HepG2 (cell line): Measurements from ENCODE around the gene MYO5B. TPM values are rescaled to one million over a fixed set of nuclear protein-coding genes. Genes with fewer than 3 reads are reported as not detected.

ENCODE experiments used
- ARID2 ChIP-seq: sonication (generic); formaldehyde crosslinking; IDR thresholded peaks from 2 replicates; pipeline ENCODE4 v1.8.1; 2022; ENCODE audit warnings: mild to moderate bottlenecking, missing genetic modification reagents, borderline replicate concordance
- CEBPB ChIP-seq: IDR thresholded peaks from 2 replicates; pipeline ENCODE4 v1.6.1; 2011; ENCODE audit warnings: low read depth, low read length, improper control_type of control experiment, borderline replicate concordance
- FOXA3 ChIP-seq: IDR thresholded peaks from 2 replicates; pipeline ENCODE4 v1.6.1; 2016; ENCODE audit warnings: missing genetic modification reagents, missing compliant biosample characterization
- FOXJ3 ChIP-seq: sonication (generic); formaldehyde crosslinking; IDR thresholded peaks from 2 replicates; pipeline ENCODE4 v1.4.0; 2020; ENCODE audit warnings: missing genetic modification reagents, mild to moderate bottlenecking, borderline replicate concordance
- MED13 ChIP-seq: sonication (generic); formaldehyde crosslinking; IDR thresholded peaks from 2 replicates; pipeline ENCODE4 v1.5.0; 2020; ENCODE audit warnings: missing genetic modification reagents
- PBX3 ChIP-seq: sonication (generic); formaldehyde crosslinking; IDR thresholded peaks from 2 replicates; pipeline ENCODE4 v1.8.1; 2023; ENCODE audit warnings: missing genetic modification reagents, inconsistent platforms, borderline replicate concordance
- REL ChIP-seq: sonication (generic); formaldehyde crosslinking; conservative IDR thresholded peaks from 2 replicates; pipeline ENCODE4 v1.8.0; 2022; ENCODE audit warnings: mild to moderate bottlenecking, missing genetic modification reagents, moderate library complexity
- ZBTB34 ChIP-seq: sonication (generic); formaldehyde crosslinking; IDR thresholded peaks from 2 replicates; pipeline ENCODE4 v1.8.0; 2022; ENCODE audit warnings: mild to moderate bottlenecking, missing genetic modification reagents
- ZNF136 ChIP-seq: sonication (generic); formaldehyde crosslinking; IDR thresholded peaks from 2 replicates; pipeline ENCODE4 v1.8.1; 2022; ENCODE audit warnings: low read depth, mild to moderate bottlenecking, moderate library complexity, missing genetic modification reagents
- ZNF446 ChIP-seq: sonication (generic); formaldehyde crosslinking; IDR thresholded peaks from 2 replicates; pipeline ENCODE4 v1.5.0; 2020; ENCODE audit warnings: mild to moderate bottlenecking, missing genetic modification reagents
- ZNF557 ChIP-seq: sonication (generic); formaldehyde crosslinking; IDR thresholded peaks from 2 replicates; pipeline ENCODE4 v1.4.0; 2020; ENCODE audit warnings: missing genetic modification reagents
- ZSCAN31 ChIP-seq: sonication (generic); formaldehyde crosslinking; IDR thresholded peaks from 2 replicates; pipeline ENCODE4 v1.5.0; 2020; ENCODE audit warnings: low read depth, mild to moderate bottlenecking, missing genetic modification reagents
- polyA plus RNA-seq, 8 experiments: library from polyadenylated mRNA; depleted of rRNA in 3 of 8; stranded (reverse) in 7 of 8; unstranded in 1 of 8; fragments of >200 nt; fragmentation: Illumina TruSeq in 4 of 8; extraction: Trizol in 4 of 8; gene quantifications; 2 replicates each; pipeline versions ENCODE4 v1.2.1 to v1.2.3, GENCODE V29; 2011 to 2016; ENCODE audit warnings: low read depth in 4 of 8, missing spikeins in 1 of 8, mixed read lengths in 1 of 8; ENCODE audit not compliant: insufficient read depth in 1 of 8
- total RNA-seq, 5 experiments: library from RNA; depleted of rRNA; stranded (reverse); fragments of >200 nt; fragmentation: Illumina TruSeq; extraction: Trizol; gene quantifications; 2 replicates each; pipeline ENCODE4 v1.2.3, GENCODE V29; 2016; ENCODE audit warnings: low read depth in 1 of 5
- TF ChIP-seq, protein P1 (sequence below): sonication (generic); formaldehyde crosslinking; IDR thresholded peaks from 2 replicates; pipeline ENCODE4 v1.4.0; 2020; ENCODE audit warnings: low read depth, mild to moderate bottlenecking, missing genetic modification reagents
- TF ChIP-seq, protein P2 (sequence below): sonication (generic); formaldehyde crosslinking; IDR thresholded peaks from 2 replicates; pipeline ENCODE4 v1.4.0; 2020; ENCODE audit warnings: mild to moderate bottlenecking, missing genetic modification reagents, borderline replicate concordance
- TF ChIP-seq, protein P3 (sequence below), 2 experiments: sonication (generic) in 1 of 2; formaldehyde crosslinking in 1 of 2; IDR thresholded peaks; 2 replicates each; pipeline versions ENCODE4 v1.6.1 to v1.9.0; 2014 to 2022; ENCODE audit warnings: antibody characterized with exemption in 1 of 2, borderline replicate concordance in 1 of 2, inconsistent platforms in 1 of 2, low read depth in 1 of 2, missing genetic modification reagents in 1 of 2

MYO5B gene
- total and polyA plus RNA-seq, 2 of the 13 experiments (the other 11 are each of a cell fraction or from before 2014, with no cell fraction given), result 13.1 to 24.0 TPM

DNA sequence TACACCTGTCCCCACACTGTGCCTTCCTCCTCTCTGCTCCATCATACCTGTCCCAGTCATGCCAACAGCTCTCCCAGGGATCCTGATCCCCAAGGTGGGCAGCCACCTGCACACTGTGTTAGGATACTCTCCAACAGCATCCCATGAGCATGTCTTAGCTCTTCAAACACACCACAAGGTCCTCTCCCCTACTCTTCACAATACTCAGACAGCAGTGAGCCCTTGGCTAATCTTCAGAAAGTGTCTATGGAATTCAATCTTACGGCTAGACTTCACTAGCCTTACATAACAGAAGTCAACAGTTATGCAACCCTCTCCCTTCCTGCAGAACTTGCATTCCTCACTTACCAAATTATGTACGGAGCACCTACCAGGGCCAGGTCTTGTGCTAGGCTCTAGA, 79.9 kb downstream of the MYO5B start (continued):
- TF ChIP-seq PBX3 (CRISPR knock-in tag), result no peak
- TF ChIP-seq ZNF446 (CRISPR knock-in tag), result no peak
- TF ChIP-seq ZSCAN31 (CRISPR knock-in tag), result no peak
- TF ChIP-seq ZNF136 (CRISPR knock-in tag), result no peak
- TF ChIP-seq FOXA3 (CRISPR knock-in tag), result 0 out of 2 replicates have a peak, but pooled peaks have one; percentile 15
- TF ChIP-seq ARID2 (CRISPR knock-in tag), result no peak
- no peak for TF ChIP-seq ZNF557 (CRISPR knock-in tag)
- TF ChIP-seq, protein P1, sequence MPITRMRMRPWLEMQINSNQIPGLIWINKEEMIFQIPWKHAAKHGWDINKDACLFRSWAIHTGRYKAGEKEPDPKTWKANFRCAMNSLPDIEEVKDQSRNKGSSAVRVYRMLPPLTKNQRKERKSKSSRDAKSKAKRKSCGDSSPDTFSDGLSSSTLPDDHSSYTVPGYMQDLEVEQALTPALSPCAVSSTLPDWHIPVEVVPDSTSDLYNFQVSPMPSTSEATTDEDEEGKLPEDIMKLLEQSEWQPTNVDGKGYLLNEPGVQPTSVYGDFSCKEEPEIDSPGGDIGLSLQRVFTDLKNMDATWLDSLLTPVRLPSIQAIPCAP (CRISPR knock-in tag), result no peak
- 0 out of 2 replicates have a peak, but pooled peaks have one; percentile 20 for TF ChIP-seq ZBTB34
- TF ChIP-seq MED13 (CRISPR knock-in tag), result no peak
- TF ChIP-seq, protein P2, sequence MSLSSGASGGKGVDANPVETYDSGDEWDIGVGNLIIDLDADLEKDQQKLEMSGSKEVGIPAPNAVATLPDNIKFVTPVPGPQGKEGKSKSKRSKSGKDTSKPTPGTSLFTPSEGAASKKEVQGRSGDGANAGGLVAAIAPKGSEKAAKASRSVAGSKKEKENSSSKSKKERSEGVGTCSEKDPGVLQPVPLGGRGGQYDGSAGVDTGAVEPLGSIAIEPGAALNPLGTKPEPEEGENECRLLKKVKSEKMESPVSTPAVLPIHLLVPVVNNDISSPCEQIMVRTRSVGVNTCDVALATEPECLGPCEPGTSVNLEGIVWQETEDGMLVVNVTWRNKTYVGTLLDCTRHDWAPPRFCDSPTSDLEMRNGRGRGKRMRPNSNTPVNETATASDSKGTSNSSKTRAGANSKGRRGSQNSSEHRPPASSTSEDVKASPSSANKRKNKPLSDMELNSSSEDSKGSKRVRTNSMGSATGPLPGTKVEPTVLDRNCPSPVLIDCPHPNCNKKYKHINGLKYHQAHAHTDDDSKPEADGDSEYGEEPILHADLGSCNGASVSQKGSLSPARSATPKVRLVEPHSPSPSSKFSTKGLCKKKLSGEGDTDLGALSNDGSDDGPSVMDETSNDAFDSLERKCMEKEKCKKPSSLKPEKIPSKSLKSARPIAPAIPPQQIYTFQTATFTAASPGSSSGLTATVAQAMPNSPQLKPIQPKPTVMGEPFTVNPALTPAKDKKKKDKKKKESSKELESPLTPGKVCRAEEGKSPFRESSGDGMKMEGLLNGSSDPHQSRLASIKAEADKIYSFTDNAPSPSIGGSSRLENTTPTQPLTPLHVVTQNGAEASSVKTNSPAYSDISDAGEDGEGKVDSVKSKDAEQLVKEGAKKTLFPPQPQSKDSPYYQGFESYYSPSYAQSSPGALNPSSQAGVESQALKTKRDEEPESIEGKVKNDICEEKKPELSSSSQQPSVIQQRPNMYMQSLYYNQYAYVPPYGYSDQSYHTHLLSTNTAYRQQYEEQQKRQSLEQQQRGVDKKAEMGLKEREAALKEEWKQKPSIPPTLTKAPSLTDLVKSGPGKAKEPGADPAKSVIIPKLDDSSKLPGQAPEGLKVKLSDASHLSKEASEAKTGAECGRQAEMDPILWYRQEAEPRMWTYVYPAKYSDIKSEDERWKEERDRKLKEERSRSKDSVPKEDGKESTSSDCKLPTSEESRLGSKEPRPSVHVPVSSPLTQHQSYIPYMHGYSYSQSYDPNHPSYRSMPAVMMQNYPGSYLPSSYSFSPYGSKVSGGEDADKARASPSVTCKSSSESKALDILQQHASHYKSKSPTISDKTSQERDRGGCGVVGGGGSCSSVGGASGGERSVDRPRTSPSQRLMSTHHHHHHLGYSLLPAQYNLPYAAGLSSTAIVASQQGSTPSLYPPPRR (CRISPR knock-in tag), result no peak
- no peak for TF ChIP-seq REL (CRISPR knock-in tag)
- TF ChIP-seq, protein P3, sequence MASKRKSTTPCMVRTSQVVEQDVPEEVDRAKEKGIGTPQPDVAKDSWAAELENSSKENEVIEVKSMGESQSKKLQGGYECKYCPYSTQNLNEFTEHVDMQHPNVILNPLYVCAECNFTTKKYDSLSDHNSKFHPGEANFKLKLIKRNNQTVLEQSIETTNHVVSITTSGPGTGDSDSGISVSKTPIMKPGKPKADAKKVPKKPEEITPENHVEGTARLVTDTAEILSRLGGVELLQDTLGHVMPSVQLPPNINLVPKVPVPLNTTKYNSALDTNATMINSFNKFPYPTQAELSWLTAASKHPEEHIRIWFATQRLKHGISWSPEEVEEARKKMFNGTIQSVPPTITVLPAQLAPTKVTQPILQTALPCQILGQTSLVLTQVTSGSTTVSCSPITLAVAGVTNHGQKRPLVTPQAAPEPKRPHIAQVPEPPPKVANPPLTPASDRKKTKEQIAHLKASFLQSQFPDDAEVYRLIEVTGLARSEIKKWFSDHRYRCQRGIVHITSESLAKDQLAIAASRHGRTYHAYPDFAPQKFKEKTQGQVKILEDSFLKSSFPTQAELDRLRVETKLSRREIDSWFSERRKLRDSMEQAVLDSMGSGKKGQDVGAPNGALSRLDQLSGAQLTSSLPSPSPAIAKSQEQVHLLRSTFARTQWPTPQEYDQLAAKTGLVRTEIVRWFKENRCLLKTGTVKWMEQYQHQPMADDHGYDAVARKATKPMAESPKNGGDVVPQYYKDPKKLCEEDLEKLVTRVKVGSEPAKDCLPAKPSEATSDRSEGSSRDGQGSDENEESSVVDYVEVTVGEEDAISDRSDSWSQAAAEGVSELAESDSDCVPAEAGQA (IDR thresholded peaks at IDR 0.05; ENCODE audit: low read depth), result no peak
- TF ChIP-seq, protein P3 (CRISPR knock-in tag; IDR thresholded peaks at IDR 0.05; ENCODE audit: borderline replicate concordance), result no peak
- peak; percentile 85; the same call in 1 of the 2 replicates for TF ChIP-seq CEBPB
- no peak for TF ChIP-seq FOXJ3 (CRISPR knock-in tag)
